HEK293 (cell line): ENCODE measurements around the gene AASDH.

Experiments
- HOXA7 ChIP-seq: sonication (generic); formaldehyde crosslinking; IDR thresholded peaks from 2 replicates; pipeline ENCODE4 v1.8.1; 2022; ENCODE audit warnings: missing genetic modification reagents, borderline replicate concordance
- ZNF221 ChIP-seq: fragments of 450-650 bp; formaldehyde crosslinking; IDR thresholded peaks from 2 replicates; pipeline ENCODE4 v1.5.1; 2017; ENCODE audit warnings: missing biosample characterization, missing genetic modification characterization, borderline replicate concordance
- ZNF311 ChIP-seq: fragments of 450-650 bp; formaldehyde crosslinking; IDR thresholded peaks from 2 replicates; pipeline ENCODE4 v1.5.1; 2017; ENCODE audit warnings: missing biosample characterization, missing genetic modification characterization, borderline replicate concordance
- ZNF645 ChIP-seq: fragments of 450-650 bp; formaldehyde crosslinking; IDR thresholded peaks from 2 replicates; pipeline ENCODE4; 2016; ENCODE audit warnings: missing biosample characterization, missing genetic modification characterization
- TF ChIP-seq, protein P1 (sequence below): fragments of 450-650 bp; formaldehyde crosslinking; IDR thresholded peaks from 2 replicates; pipeline ENCODE4 v1.5.1; 2016; ENCODE audit warnings: missing biosample characterization, missing genetic modification characterization
- TF ChIP-seq, protein P2 (sequence below): fragments of 450-650 bp; formaldehyde crosslinking; IDR thresholded peaks from 2 replicates; pipeline ENCODE4 v1.5.1; 2016; ENCODE audit warnings: missing biosample characterization, missing genetic modification characterization
- TF ChIP-seq, protein P3 (sequence below): fragments of 450-650 bp; formaldehyde crosslinking; IDR thresholded peaks from 2 replicates; pipeline ENCODE4 v1.5.1; 2016; ENCODE audit warnings: missing biosample characterization, missing genetic modification characterization

DNA sequence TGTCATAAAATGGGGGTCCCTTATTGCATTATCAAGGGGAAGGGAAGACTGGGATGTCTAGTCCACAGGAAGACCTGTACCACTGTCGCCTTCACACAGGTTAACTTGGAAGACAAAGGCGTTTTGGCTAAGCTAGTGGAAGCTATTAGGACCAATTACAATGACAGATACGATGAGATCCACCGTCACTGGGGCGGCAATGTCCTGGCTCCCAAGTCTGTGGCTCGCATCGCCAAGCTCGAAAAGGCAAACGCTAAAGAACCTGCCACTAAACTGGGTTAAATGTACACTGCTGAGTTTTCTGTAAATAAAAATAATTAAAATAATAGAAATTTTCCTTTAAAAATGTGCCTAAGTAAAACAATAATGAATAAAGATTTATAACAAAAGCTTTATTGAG, 30.6 kb downstream of the AASDH start:
- TF ChIP-seq, protein P1, sequence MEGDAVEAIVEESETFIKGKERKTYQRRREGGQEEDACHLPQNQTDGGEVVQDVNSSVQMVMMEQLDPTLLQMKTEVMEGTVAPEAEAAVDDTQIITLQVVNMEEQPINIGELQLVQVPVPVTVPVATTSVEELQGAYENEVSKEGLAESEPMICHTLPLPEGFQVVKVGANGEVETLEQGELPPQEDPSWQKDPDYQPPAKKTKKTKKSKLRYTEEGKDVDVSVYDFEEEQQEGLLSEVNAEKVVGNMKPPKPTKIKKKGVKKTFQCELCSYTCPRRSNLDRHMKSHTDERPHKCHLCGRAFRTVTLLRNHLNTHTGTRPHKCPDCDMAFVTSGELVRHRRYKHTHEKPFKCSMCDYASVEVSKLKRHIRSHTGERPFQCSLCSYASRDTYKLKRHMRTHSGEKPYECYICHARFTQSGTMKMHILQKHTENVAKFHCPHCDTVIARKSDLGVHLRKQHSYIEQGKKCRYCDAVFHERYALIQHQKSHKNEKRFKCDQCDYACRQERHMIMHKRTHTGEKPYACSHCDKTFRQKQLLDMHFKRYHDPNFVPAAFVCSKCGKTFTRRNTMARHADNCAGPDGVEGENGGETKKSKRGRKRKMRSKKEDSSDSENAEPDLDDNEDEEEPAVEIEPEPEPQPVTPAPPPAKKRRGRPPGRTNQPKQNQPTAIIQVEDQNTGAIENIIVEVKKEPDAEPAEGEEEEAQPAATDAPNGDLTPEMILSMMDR (tag by site-specific recombination), result no peak
- no peak for TF ChIP-seq ZNF311 (tag by site-specific recombination)
- TF ChIP-seq ZNF645, result no peak
- TF ChIP-seq, protein P2, sequence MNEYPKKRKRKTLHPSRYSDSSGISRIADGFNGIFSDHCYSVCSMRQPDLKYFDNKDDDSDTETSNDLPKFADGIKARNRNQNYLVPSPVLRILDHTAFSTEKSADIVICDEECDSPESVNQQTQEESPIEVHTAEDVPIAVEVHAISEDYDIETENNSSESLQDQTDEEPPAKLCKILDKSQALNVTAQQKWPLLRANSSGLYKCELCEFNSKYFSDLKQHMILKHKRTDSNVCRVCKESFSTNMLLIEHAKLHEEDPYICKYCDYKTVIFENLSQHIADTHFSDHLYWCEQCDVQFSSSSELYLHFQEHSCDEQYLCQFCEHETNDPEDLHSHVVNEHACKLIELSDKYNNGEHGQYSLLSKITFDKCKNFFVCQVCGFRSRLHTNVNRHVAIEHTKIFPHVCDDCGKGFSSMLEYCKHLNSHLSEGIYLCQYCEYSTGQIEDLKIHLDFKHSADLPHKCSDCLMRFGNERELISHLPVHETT (tag by site-specific recombination), result no peak
- no peak for TF ChIP-seq ZNF221 (tag by site-specific recombination)
- TF ChIP-seq HOXA7 (CRISPR knock-in tag), result no peak
- TF ChIP-seq, protein P3, sequence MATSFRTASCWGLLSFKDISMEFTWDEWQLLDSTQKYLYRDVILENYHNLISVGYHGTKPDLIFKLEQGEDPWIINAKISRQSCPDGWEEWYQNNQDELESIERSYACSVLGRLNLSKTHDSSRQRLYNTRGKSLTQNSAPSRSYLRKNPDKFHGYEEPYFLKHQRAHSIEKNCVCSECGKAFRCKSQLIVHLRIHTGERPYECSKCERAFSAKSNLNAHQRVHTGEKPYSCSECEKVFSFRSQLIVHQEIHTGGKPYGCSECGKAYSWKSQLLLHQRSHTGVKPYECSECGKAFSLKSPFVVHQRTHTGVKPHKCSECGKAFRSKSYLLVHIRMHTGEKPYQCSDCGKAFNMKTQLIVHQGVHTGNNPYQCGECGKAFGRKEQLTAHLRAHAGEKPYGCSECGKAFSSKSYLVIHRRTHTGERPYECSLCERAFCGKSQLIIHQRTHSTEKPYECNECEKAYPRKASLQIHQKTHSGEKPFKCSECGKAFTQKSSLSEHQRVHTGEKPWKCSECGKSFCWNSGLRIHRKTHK (tag by site-specific recombination), result no peak
